Vagina (tissue), 2 donors: Measurements from ENCODE around the gene DNAH7. TPM values are rescaled to one million over a fixed set of nuclear protein-coding genes. Genes with fewer than 3 reads are reported as not detected.

ENCODE experiments used
- DNase-seq, 2 donors: peaks; one replicate each; pipeline ENCODE4 v3.0.0-alpha.2; 2017; ENCODE audit errors: extremely low spot score in 2 of 2
- H3K27ac ChIP-seq: fragments of 200-600 bp; sonication (generic); one replicate; pipeline ENCODE4 v1.5.1; 2019
- H3K27me3 ChIP-seq: fragments of 200-600 bp; sonication (generic); one replicate; pipeline ENCODE4 v1.5.1; 2019
- H3K36me3 ChIP-seq, 2 donors: fragments of 200-600 bp; sonication (generic); one replicate each; pipeline ENCODE4 v1.5.1; 2017 to 2019
- H3K4me1 ChIP-seq: fragments of 200-600 bp; sonication (generic); one replicate; pipeline ENCODE4 v1.5.1; 2019
- H3K4me3 ChIP-seq, 2 donors: fragments of 200-600 bp; sonication (generic); 1 replicate in 1 of 2; 2 replicates in 1 of 2; pipeline ENCODE4 v1.5.1; 2016 to 2019
- H3K9me3 ChIP-seq: fragments of 200-600 bp; sonication (generic); one replicate; pipeline ENCODE4 v1.5.1; 2019
- CTCF ChIP-seq, 3 experiments: fragments of 450-650 bp in 2 of 3; fragments of 200-600 bp in 1 of 3; sonication (generic) in 1 of 3; IDR thresholded peaks; one replicate each; pipeline ENCODE4 v1.5.1; 2017 to 2019; ENCODE audit warnings: antibody characterized with exemption in 3 of 3, mild to moderate bottlenecking in 2 of 3, moderate library complexity in 2 of 3
- POLR2A ChIP-seq, 2 donors: fragments of 450-650 bp; IDR thresholded peaks; one replicate each; pipeline ENCODE4 v1.6.1; 2017; ENCODE audit warnings: antibody characterized with exemption in 2 of 2, mild to moderate bottlenecking in 2 of 2, moderate library complexity in 2 of 2
- POLR2AphosphoS5 ChIP-seq, 2 donors: sonication (generic); formaldehyde crosslinking; IDR thresholded peaks; one replicate each; pipeline ENCODE4 v1.9.0; 2017; ENCODE audit warnings: antibody characterized with exemption in 2 of 2, mild to moderate bottlenecking in 2 of 2, low read depth in 1 of 2; ENCODE audit not compliant: insufficient read depth in 1 of 2
- intact Hi-C: fragments of 100-400 bp; cut with DNase I; formaldehyde crosslinking; loops from one replicate; pipeline ENCODE4 v1.15.1; 2023
- total RNA-seq: library from RNA; depleted of rRNA; stranded (reverse); fragments of >200 nt; gene quantifications from one replicate; pipeline ENCODE4 v1.2.3, GENCODE V29; 2016

DNAH7 gene
- total RNA-seq, 1 donor from 2014 or later: 0.49 TPM

GRCh38 chr2:196088203-196088602, 19.6 kb upstream of the DNAH7 start:
- no peaks in the 10 kb centered on the region for H3K4me1 ChIP-seq
- TF ChIP-seq POLR2AphosphoS5 (IDR thresholded peaks at IDR 0.05; ENCODE audit: insufficient read depth in 1 of 2, low read depth in 1 of 2) (no peak), CTCF (IDR thresholded peaks at IDR 0.05) (no peak), POLR2A (IDR thresholded peaks at IDR 0.05) (no peak)
- intact Hi-C loops: no loop called here
- DNase-seq: no peak
- H3K36me3 ChIP-seq: no peaks in the 10 kb centered on the region
- no peak overlapping the region for H3K27ac ChIP-seq
- no peaks in the 10 kb centered on the region for H3K27me3 ChIP-seq
- H3K4me3 ChIP-seq: no peak overlapping the region
- no peaks in the 10 kb centered on the region for H3K9me3 ChIP-seq

- Histone ChIP-seq H3K27ac (no peak overlapping the region), H3K4me3 (no peak overlapping the region), H3K27me3 (no peaks in the 10 kb centered on the region), H3K9me3 (no peaks in the 10 kb centered on the region), H3K4me1 (no peaks in the 10 kb centered on the region), H3K36me3 (no peaks in the 10 kb centered on the region)
- intact Hi-C loops: no loop called here
- DNase-seq: no peak
- TF ChIP-seq CTCF (IDR thresholded peaks at IDR 0.05) (no peak), POLR2AphosphoS5 (IDR thresholded peaks at IDR 0.05; ENCODE audit: insufficient read depth in 1 of 2, low read depth in 1 of 2) (no peak), POLR2A (IDR thresholded peaks at IDR 0.05) (no peak)
These were observed 18.1 kb upstream of the DNAH7 start for GRCh38 chr2:196086517-196087368.

- no peak overlapping the region for H3K4me3 ChIP-seq
- intact Hi-C loops: no loop called here
- TF ChIP-seq POLR2A (IDR thresholded peaks at IDR 0.05): no peak
- TF ChIP-seq POLR2AphosphoS5 (IDR thresholded peaks at IDR 0.05; ENCODE audit: insufficient read depth in 1 of 2, low read depth in 1 of 2): no peak
- no peak for TF ChIP-seq CTCF (IDR thresholded peaks at IDR 0.05)
These were observed 15.0 kb upstream of the DNAH7 start for GRCh38 chr2:196083601-196084000.

GRCh38 chr2:196080526-196080925, 11.9 kb upstream of the DNAH7 start:
- no peaks in the 10 kb centered on the region for H3K9me3 ChIP-seq
- H3K4me1 ChIP-seq: peaks cover 5% of the 10 kb centered on the region
- TF ChIP-seq POLR2A (IDR thresholded peaks at IDR 0.05): no peak
- no peak for TF ChIP-seq POLR2AphosphoS5 (IDR thresholded peaks at IDR 0.05; ENCODE audit: insufficient read depth in 1 of 2, low read depth in 1 of 2)
- no peak for TF ChIP-seq CTCF (IDR thresholded peaks at IDR 0.05)
- H3K27ac ChIP-seq: no peak overlapping the region
- DNase-seq: no peak
- intact Hi-C loops: no loop called here
- no peaks in the 10 kb centered on the region for H3K27me3 ChIP-seq
- H3K4me3 ChIP-seq: no peak overlapping the region
- H3K36me3 ChIP-seq: no peaks in the 10 kb centered on the region

More at GRCh38 chr2:196083601-196084000, 15.0 kb upstream of the DNAH7 start:
- Histone ChIP-seq H3K4me1 (no peaks in the 10 kb centered on the region), H3K36me3 (no peaks in the 10 kb centered on the region), H3K27me3 (no peaks in the 10 kb centered on the region), H3K9me3 (no peaks in the 10 kb centered on the region), H3K27ac (no peak overlapping the region)
- DNase-seq: no peak

- H3K4me3 ChIP-seq: no peak overlapping the region
- TF ChIP-seq POLR2A (IDR thresholded peaks at IDR 0.05) (no peak), POLR2AphosphoS5 (IDR thresholded peaks at IDR 0.05; ENCODE audit: insufficient read depth in 1 of 2, low read depth in 1 of 2) (no peak), CTCF (IDR thresholded peaks at IDR 0.05) (no peak)
- no peaks in the 10 kb centered on the region for H3K36me3 ChIP-seq
- intact Hi-C loops: no loop called here
- H3K9me3 ChIP-seq: no peaks in the 10 kb centered on the region
- H3K4me1 ChIP-seq: peaks cover 12% of the 10 kb centered on the region
- H3K27ac ChIP-seq: no peak overlapping the region
- no peak for DNase-seq
- H3K27me3 ChIP-seq: no peaks in the 10 kb centered on the region
These were observed 10.4 kb upstream of the DNAH7 start for GRCh38 chr2:196079052-196079451.
